Gastroesophageal sphincter (tissue), 4 donors: ENCODE measurements around the gene GGCX. TPM values are rescaled to one million over a fixed set of nuclear protein-coding genes. Genes with fewer than 3 reads are reported as not detected.

ENCODE experiments used
- ATAC-seq: fragments of 150-250 bp; one replicate; pipeline ENCODE4 v1.9.1; 2016; ENCODE audit warnings: mild to moderate bottlenecking, moderate library complexity
- H3K27ac ChIP-seq, 4 donors: fragments of 200-600 bp; sonication (generic) in 3 of 4; 1 replicate in 3 of 4; 2 replicates in 1 of 4; pipeline ENCODE4 v1.5.1; 2016 to 2019
- H3K27me3 ChIP-seq: fragments of 200-600 bp; sonication (generic); one replicate; pipeline ENCODE4 v1.5.1; 2019
- H3K36me3 ChIP-seq, 2 donors: fragments of 200-600 bp; sonication (generic); one replicate each; pipeline ENCODE4 v1.5.1; 2019; ENCODE audit warnings: control low read depth in 1 of 2
- H3K4me1 ChIP-seq, 3 donors: fragments of 200-600 bp; sonication (generic); 1 replicate in 2 of 3; 2 replicates in 1 of 3; pipeline ENCODE4 v1.5.1; 2016 to 2019; ENCODE audit warnings: control low read depth in 2 of 3
- H3K4me3 ChIP-seq, 2 donors: fragments of 200-600 bp; sonication (generic); one replicate each; pipeline ENCODE4 v1.5.1; 2019; ENCODE audit warnings: mild to moderate bottlenecking in 1 of 2, moderate library complexity in 1 of 2
- H3K9me3 ChIP-seq, 3 donors: fragments of 200-600 bp; sonication (generic); one replicate each; pipeline ENCODE4 v1.5.1; 2017 to 2019; ENCODE audit warnings: control low read depth in 2 of 3
- CTCF ChIP-seq, 4 experiments: fragments of 200-600 bp in 2 of 4; fragments of 450-650 bp in 2 of 4; sonication (generic) in 1 of 4; IDR thresholded peaks; one replicate each; pipeline ENCODE4 v1.5.1; 2017 to 2019; ENCODE audit warnings: antibody characterized with exemption in 4 of 4, mild to moderate bottlenecking in 2 of 4, moderate library complexity in 2 of 4
- EP300 ChIP-seq: sonication (generic); formaldehyde crosslinking; IDR thresholded peaks from one replicate; pipeline ENCODE4 v1.6.1; 2017; ENCODE audit warnings: antibody characterized with exemption, mild to moderate bottlenecking
- POLR2A ChIP-seq, 2 donors: fragments of 450-650 bp; IDR thresholded peaks; one replicate each; pipeline ENCODE4 v1.6.1; 2017; ENCODE audit warnings: antibody characterized with exemption in 2 of 2, mild to moderate bottlenecking in 2 of 2, moderate library complexity in 1 of 2
- POLR2AphosphoS5 ChIP-seq: sonication (generic); formaldehyde crosslinking; IDR thresholded peaks from one replicate; pipeline ENCODE4 v1.6.1; 2017; ENCODE audit warnings: antibody characterized with exemption
- WGBS, 2 donors: methylation state at CpG; one replicate each; pipeline ENCODE4 v1.1.5; 2018; ENCODE audit warnings: low coverage in 1 of 2; 5-methylcytosine and 5-hydroxymethylcytosine counted together
- total RNA-seq, 4 donors: library from RNA; depleted of rRNA; stranded (reverse); fragments of >200 nt; gene quantifications; one replicate each; pipeline ENCODE4 v1.1.0, GENCODE V29; 2016

Gene GGCX
- total RNA-seq, 4 donors from 2014 or later = 16.2 to 29.3 (median 24.3) TPM

- Histone ChIP-seq H3K9me3 (no peaks in the 10 kb centered on the region), H3K4me1 (peaks cover 0 to 72% (median 33%) of the 10 kb centered on the region in 3 donors), H3K4me3 (peak overlapping the region; percentile 39 to 79), H3K27me3 (no peaks in the 10 kb centered on the region), H3K27ac (peak overlapping the region; percentile 41 to 90 (median 89)), H3K36me3 (no peaks in the 10 kb centered on the region)
- ATAC-seq = peak; percentile 72
- 27 to 40% methylated on average over 3 to 4 of the region's 9 CpGs for WGBS, 2 donors
- peak; percentile 79 for TF ChIP-seq POLR2AphosphoS5
- TF ChIP-seq POLR2A (IDR thresholded peaks at IDR 0.05) = no peak
These were observed 23.8 kb upstream of the GGCX start for GRCh38 chr2:85584857-85585780.

- H3K9me3 ChIP-seq = no peaks in the 10 kb centered on the region
- peak; percentile 52 for ATAC-seq
- peak; percentile 55 to 63 for TF ChIP-seq POLR2A (IDR thresholded peaks at IDR 0.05)
- TF ChIP-seq POLR2AphosphoS5 = peak; percentile 43
- TF ChIP-seq CTCF (IDR thresholded peaks at IDR 0.05) = no peak
- peak within 1 kb of the TSS; percentile 39 to 79 for H3K4me3 ChIP-seq
- H3K27me3 ChIP-seq = no peaks in the 10 kb centered on the region
- H3K27ac ChIP-seq = peak within 1 kb of the TSS; percentile 41 to 90 (median 89)
- no CpG with 5 or more reads among the region's 52 CpGs for WGBS, 2 donors
- peaks cover 0 to 72% (median 29%) of the 10 kb centered on the region in 3 donors for H3K4me1 ChIP-seq
- no peaks in the 10 kb centered on the region for H3K36me3 ChIP-seq
These were observed 23.1 kb upstream of the GGCX start, which contains the start of gene VAMP5 for GRCh38 chr2:85584354-85584856. Gene VAMP5, plus strand, starts transcription at chr2:85584431. Its CDS starts 60 bp downstream, at chr2:85584491.

- Histone ChIP-seq H3K4me1 (peaks cover 0 to 72% (median 25%) of the 10 kb centered on the region in 3 donors), H3K36me3 (no peaks in the 10 kb centered on the region), H3K27me3 (no peaks in the 10 kb centered on the region), H3K27ac (peak overlapping the region; percentile 5 to 90 (median 89)), H3K9me3 (no peaks in the 10 kb centered on the region), H3K4me3 (peak overlapping the region; percentile 39 to 79)
- peak; percentile 35 for ATAC-seq
- no peak for TF ChIP-seq POLR2AphosphoS5
- TF ChIP-seq EP300 = no peak
- TF ChIP-seq CTCF (IDR thresholded peaks at IDR 0.05) = no peak
- TF ChIP-seq POLR2A (IDR thresholded peaks at IDR 0.05) = no peak
- WGBS, 2 donors = 21 to 50% methylated on average over 2 to 13 of the region's 16 CpGs
These were observed 22.5 kb upstream of the GGCX start for GRCh38 chr2:85583667-85584353.

GRCh38 chr2:85582492-85582891 is 21.2 kb upstream of the GGCX start:
- peak overlapping the region in 2 of 4 donors; percentile 89 for H3K27ac ChIP-seq
- ATAC-seq = no peak
- no peaks in the 10 kb centered on the region for H3K27me3 ChIP-seq
- H3K4me3 ChIP-seq = no peak overlapping the region
- H3K9me3 ChIP-seq = no peaks in the 10 kb centered on the region
- peaks cover 0 to 72% (median 33%) of the 10 kb centered on the region in 3 donors for H3K4me1 ChIP-seq
- TF ChIP-seq EP300 = no peak
- TF ChIP-seq POLR2A (IDR thresholded peaks at IDR 0.05) = no peak
- no peak for TF ChIP-seq CTCF (IDR thresholded peaks at IDR 0.05)
- TF ChIP-seq POLR2AphosphoS5 = no peak
- WGBS, 2 donors = 50 to 60% methylated on average over 1 of the region's 1 CpG
- H3K36me3 ChIP-seq = no peaks in the 10 kb centered on the region

- H3K27ac ChIP-seq = peak overlapping the region in 2 of 4 donors; percentile 63 to 73
- no peaks in the 10 kb centered on the region for H3K27me3 ChIP-seq
- H3K9me3 ChIP-seq = no peaks in the 10 kb centered on the region
- H3K4me1 ChIP-seq = peaks cover 0 to 64% (median 30%) of the 10 kb centered on the region in 3 donors
- no peak overlapping the region for H3K4me3 ChIP-seq
- ATAC-seq = no peak
- H3K36me3 ChIP-seq = no peaks in the 10 kb centered on the region
- WGBS, 2 donors = 80 to 83% methylated on average over 3 of the region's 3 CpGs
- TF ChIP-seq CTCF (IDR thresholded peaks at IDR 0.05) (no peak), POLR2A (IDR thresholded peaks at IDR 0.05) (no peak), EP300 (no peak), POLR2AphosphoS5 (no peak)
These were observed 18.9 kb upstream of the GGCX start for GRCh38 chr2:85580206-85580605.
